Measurements from ENCODE around the gene IFIT1B. TPM values are rescaled to one million over a fixed set of nuclear protein-coding genes. Genes with fewer than 3 reads are reported as not detected.

The IFIT1B gene
- total RNA-seq, 2 experiments from 2014 or later = not detected

DNA sequence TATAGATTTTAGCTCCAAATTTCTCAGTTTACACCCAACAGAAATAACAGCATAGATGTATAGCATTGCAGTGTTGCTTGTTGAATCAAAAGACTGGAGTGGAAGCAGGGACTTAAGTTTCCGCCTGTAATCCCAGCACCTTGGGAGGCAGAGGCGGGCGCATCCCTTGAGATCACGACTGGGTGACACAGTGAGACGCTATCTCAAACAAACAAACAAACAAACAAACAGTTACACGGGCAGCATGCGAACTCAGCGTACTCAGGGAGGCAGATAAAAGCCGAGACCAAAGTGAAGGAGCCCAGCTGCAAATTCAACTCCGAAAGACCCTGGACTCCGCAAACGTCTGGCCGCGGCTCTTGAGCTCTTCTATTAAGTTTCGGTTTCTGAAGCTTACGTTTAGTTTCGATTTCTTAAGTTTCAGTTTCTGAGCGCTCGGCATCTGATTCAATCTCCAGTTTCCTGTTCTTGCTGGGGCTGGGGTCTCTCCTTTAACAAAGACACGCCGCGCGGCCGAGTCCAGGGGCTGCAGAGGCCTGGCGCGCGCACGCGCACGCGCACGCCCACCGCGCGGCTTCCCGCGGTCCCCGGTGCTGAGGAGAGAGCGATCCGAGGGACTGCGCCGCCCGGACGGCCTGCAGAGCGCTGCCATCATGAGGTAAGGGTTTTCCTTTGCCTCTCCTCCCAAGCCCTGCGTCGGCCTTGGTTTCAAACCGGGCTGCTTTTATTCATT lies 36.5 kb downstream of the IFIT1B start, which contains the start of gene IFIT5:
Gene IFIT5, plus strand, starts transcription at position 423 of the 733 bp plus-strand sequence. Its CDS starts 231 bp downstream, at position 654.
- Mint-ChIP-seq H3K4me3 (peak within 1 kb of the TSS; percentile 100), H3K9me3 (peaks cover 9% of the 10 kb centered on the region), H3K27me3 (no peaks in the 10 kb centered on the region), H3K27ac (peak within 1 kb of the TSS; percentile 98), H3K4me1 (peaks cover 40% of the 10 kb centered on the region), H3K36me3 (peaks cover 51% of the 10 kb centered on the region)
- DNase-seq = peak; percentile 82
- ATAC-seq (ENCODE audit: low read depth) = peak; percentile 75
- POLR2A ChIA-PET = interaction anchor here (0.6 to 6.9 kb wide), 19 partner anchors 8 to 1596 kb away, joined by 3 to 170 read pairs (median 8); partner anchors contain the start of genes ATAD1, FAS, IFIT1 and IFIT2

DNA sequence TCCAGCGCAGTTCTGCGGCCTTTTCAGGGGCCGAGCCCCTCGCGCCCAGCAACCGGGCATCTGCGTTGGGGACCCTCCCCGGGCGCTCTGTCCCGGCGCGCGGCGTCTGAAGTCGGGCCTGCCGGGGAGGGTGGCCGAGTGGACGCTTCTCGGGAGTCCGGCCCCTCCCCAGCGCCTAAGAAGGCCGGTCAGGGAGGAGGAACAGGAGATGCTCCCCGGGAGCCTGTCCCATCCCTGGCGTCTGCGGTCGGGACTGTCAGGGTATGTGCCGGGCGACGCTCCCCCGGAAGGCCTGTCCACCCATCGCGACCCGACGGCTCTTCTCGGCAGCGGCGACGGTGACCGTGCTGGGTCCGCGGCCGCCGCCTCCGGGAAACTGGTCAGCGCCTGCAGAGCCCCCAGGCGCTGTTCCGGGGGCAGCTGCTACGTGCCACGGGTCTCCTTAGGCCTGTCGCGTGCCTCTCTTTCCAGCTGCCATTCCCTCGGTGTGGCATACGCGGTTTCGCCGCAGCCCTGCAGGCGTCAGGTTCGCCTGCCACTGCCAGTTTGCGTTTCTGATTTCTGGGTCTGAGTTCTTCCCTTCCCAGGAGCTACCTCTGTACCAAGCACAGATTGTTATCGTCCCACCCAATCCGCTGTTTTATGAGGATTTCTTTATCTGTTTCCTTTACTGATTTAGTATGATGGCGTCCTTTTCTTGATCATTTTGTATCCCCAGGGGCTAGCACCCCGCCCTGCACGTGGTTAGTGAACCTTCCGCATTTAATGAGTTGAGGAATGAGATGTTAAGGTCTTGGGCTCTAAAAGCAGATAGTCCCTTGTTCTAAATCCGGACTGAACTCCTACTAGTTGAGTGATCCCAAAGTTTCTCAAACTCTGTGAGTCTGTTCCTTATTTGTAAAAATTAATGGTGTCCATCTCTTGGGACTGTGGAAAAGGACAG lies 37.3 kb downstream of the IFIT1B start:
- Mint-ChIP-seq H3K36me3 (peaks cover 45% of the 10 kb centered on the region), H3K27ac (peak overlapping the region; percentile 98), H3K9me3 (peaks cover 9% of the 10 kb centered on the region), H3K4me3 (peak overlapping the region; percentile 100), H3K4me1 (peaks cover 45% of the 10 kb centered on the region), H3K27me3 (no peaks in the 10 kb centered on the region)
- DNase-seq (no peak), ATAC-seq (ENCODE audit: low read depth) (peak; percentile 34)
- POLR2A ChIA-PET = interaction anchor here (0.8 to 6.9 kb wide), 14 partner anchors 9 to 1597 kb away, joined by 3 to 170 read pairs (median 8); partner anchors contain the start of genes ATAD1, IFIT1, IFIT2 and IFIT3

DNA sequence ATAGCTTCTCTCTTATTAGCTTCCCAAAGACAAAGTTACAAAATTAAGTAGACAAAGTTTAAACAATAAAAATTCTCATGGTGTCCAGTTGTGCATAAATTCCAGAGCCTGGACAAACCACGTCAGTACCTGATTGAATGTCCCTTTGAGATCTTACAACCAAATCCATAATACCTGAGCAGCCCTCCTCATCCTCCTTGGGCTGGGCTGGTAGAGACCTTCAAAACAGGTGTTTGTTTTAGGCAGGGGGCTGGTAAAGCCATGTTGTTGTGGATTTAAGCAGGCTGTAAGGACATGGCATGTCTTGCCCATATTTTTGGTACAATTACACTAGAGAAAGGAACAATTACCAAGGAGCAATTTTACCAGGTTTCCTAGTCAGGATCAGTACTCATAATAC lies 38.6 kb downstream of the IFIT1B start:
- DNase-seq = no peak

DNA sequence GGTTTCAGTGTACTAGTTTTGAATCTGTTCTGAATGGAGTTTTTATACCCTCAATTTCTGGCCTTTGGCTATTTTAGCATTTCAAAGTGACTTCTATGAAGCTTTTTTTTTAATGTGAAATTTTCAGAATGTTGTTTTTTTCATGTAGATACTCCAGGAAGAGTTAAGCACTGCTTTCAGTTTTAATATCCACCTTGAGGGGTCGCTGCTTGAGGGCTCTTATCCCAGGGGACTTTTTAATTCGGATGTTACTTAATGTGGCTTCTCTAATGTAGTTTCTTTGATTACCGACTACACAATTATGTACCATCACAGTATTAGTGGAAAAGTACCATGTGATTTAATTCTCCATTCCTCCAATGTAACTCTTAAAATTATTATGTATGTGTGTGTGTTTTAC lies 41.7 kb downstream of the IFIT1B start:
- Mint-ChIP-seq H3K4me1 (peaks cover 48% of the 10 kb centered on the region), H3K9me3 (no peaks in the 10 kb centered on the region), H3K36me3 (peaks cover 34% of the 10 kb centered on the region), H3K27me3 (no peaks in the 10 kb centered on the region), H3K4me3 (peak overlapping the region; percentile 71), H3K27ac (no peak overlapping the region)
- DNase-seq (no peak), ATAC-seq (ENCODE audit: low read depth) (no peak)
- POLR2A ChIA-PET = no interaction called here

More for the DNA sequence above, 38.6 kb downstream of the IFIT1B start:
- Mint-ChIP-seq H3K4me3 (peak overlapping the region; percentile 100), H3K36me3 (peaks cover 44% of the 10 kb centered on the region), H3K27ac (peak overlapping the region; percentile 98), H3K9me3 (peaks cover 6% of the 10 kb centered on the region), H3K27me3 (no peaks in the 10 kb centered on the region), H3K4me1 (peaks cover 50% of the 10 kb centered on the region)
- POLR2A ChIA-PET = interaction anchor here (1.0 to 6.9 kb wide), 3 partner anchors 24 to 284 kb away, joined by 3 to 170 read pairs (median 4); partner anchors contain the start of genes IFIT1, IFIT3 and KIF20B
- no peak for ATAC-seq (ENCODE audit: low read depth)

DNA sequence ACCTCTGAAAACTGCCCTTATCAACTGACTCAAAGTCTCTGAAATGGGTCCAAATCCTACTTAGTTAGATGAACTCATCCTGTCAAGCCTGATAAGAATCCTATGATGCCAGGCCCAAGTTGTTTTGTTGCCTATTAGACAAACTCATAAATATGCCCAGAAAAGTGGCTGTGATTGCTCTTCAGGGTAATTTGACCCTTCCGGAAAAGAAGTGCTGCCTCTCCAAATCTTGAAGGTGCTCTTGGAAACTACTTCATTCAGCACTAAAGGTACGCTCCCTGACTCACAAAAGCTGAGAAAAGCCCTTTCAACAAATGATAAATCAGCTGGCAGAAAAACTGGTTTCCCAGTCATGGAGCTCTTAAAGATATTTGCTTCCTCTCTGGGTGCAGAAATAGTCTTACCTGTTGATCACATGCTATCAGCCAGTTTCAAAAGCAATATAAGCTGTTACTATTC lies 43.2 kb downstream of the IFIT1B start:
- Mint-ChIP-seq H3K27ac (no peak overlapping the region), H3K9me3 (no peaks in the 10 kb centered on the region), H3K4me1 (peaks cover 43% of the 10 kb centered on the region), H3K36me3 (peaks cover 27% of the 10 kb centered on the region), H3K4me3 (no peak overlapping the region), H3K27me3 (no peaks in the 10 kb centered on the region)
- no peak for DNase-seq
- no peak for ATAC-seq (ENCODE audit: low read depth)
- POLR2A ChIA-PET = interaction anchor here (0.9 kb wide), 1 partner anchor 89 kb away, joined by 4 read pairs; no protein-coding TSS in a partner anchor

DNA sequence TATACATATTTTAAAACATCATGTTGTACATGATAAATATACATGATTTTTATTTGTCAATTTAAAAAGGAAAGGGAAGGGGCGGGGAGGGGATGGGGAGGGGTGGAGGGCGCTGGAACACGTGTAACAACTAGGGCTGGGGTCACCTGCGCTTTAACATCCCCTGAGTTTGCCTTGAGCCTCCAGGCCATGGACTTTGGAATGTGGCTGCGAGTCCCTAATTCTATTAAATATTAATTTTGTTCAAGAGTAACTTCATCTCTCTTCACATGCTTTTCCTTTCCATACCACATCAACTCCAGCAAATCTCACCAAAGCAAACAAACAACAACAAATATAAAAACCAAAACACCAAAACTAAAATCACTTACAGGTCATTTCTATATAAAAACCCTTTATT lies 47.1 kb downstream of the IFIT1B start:
- H3K36me3 Mint-ChIP-seq = peaks cover 13% of the 10 kb centered on the region
- H3K4me1 Mint-ChIP-seq = peaks cover 18% of the 10 kb centered on the region
- H3K27ac Mint-ChIP-seq = no peak overlapping the region
- H3K4me3 Mint-ChIP-seq = no peak overlapping the region
- POLR2A ChIA-PET = no interaction called here
- DNase-seq (no peak), ATAC-seq (ENCODE audit: low read depth) (no peak)
- H3K27me3 Mint-ChIP-seq = peaks cover 7% of the 10 kb centered on the region
- no peaks in the 10 kb centered on the region for H3K9me3 Mint-ChIP-seq

DNA sequence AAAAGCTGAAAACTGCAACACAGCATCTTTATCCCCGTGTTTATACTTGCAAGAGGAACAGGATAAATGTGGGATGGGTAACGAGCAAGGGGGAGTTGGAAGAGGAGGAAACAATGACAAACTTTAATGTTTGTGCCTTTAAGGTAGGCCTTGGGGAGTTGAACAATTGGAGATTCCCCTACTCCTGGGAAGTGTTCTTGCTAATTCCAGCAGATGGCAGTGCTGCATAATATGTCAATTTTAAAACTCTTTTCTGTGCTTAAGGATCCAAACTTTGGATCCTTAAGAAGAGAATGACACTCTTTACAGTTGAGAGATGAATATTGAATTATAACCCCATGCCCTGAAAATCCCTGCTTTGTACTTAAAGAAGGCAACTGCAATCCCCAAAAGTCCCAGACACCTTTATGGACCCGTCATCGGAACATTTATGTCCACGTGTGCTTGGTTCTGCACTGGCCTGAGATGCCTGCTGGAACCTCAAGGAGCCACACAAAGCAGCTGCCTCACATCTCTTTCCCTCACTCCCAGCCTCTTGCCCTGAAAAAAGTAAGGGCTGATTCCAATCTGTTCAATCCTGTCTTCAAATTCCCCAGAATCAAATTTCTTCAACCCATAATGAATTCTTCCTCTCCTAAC lies 48.5 kb downstream of the IFIT1B start:
- no peak for DNase-seq
- Mint-ChIP-seq H3K27me3 (peaks cover 12% of the 10 kb centered on the region), H3K4me1 (peaks cover 7% of the 10 kb centered on the region), H3K27ac (no peak overlapping the region), H3K4me3 (no peak overlapping the region), H3K36me3 (peaks cover under 1% of the 10 kb centered on the region), H3K9me3 (no peaks in the 10 kb centered on the region)
- ATAC-seq (ENCODE audit: low read depth) = peak; percentile 45
- POLR2A ChIA-PET = no interaction called here

DNA sequence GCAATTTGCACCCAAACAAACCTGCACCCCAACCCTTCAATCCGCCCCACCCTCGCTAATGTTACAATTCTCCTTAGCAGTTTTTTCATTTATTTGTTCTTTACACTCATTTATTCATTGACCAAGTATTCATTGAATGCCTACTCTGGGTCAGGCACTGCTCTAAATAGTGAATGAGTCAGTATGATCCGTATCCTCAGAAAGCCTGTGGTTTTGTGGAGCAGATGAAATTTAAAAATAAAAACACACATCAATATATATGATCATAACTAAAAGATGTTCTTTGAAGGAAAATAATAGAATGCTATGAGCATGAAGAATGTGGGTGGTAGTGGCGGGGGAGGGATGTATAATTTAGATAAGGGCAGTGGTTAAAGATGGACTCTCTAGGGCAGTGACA lies 49.8 kb downstream of the IFIT1B start:
- peaks cover 20% of the 10 kb centered on the region for H3K27me3 Mint-ChIP-seq
- no peak for ATAC-seq (ENCODE audit: low read depth)
- H3K4me3 Mint-ChIP-seq = no peak overlapping the region
- no peaks in the 10 kb centered on the region for H3K36me3 Mint-ChIP-seq
- H3K27ac Mint-ChIP-seq = no peak overlapping the region
- peaks cover 3% of the 10 kb centered on the region for H3K4me1 Mint-ChIP-seq
- DNase-seq = no peak
- POLR2A ChIA-PET = no interaction called here
- H3K9me3 Mint-ChIP-seq = no peaks in the 10 kb centered on the region

DNA sequence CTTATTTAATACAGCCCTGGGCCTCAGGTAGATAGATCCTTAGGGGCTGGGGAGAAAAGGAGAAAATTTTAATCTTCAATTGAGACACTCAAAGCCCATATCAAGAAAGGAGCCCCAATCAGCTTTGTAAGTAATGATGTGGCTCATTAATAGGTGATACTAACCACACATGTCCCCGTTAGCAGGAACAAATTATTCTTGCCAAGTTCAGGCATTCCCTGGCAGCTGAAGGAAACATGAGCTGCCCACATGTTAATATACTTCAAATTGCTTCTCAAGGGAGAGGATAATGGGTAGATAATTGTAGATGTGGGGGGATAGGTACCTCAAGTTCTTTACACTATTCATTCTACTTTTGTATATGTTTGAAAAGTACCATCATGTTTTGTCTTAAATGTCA lies 51.0 kb downstream of the IFIT1B start:
- Mint-ChIP-seq H3K27me3 (peaks cover 24% of the 10 kb centered on the region), H3K27ac (no peak overlapping the region), H3K4me3 (no peak overlapping the region), H3K36me3 (no peaks in the 10 kb centered on the region), H3K4me1 (no peaks in the 10 kb centered on the region), H3K9me3 (no peaks in the 10 kb centered on the region)
- POLR2A ChIA-PET = no interaction called here
- no peak for ATAC-seq (ENCODE audit: low read depth)
- DNase-seq = no peak

DNA sequence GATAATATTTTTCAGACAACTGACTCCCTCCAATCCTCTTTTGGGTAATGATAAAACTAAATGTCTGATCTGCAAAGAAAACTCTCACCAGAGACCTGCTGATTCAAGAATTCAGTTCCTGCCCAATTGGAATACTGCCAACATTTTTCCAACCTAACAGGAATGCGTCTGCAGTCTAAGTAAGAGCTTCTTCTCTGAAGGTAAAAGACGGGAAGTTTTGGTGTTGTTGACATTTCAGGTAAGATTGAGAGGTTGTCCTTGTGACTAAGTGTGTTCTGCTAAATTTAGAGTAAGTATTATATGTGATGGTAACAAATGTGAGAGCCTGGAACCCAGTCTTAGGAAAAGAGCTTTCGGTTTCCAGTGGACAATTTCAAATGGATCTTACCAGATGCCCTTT lies 54.1 kb downstream of the IFIT1B start:
- DNase-seq = no peak
- no peak overlapping the region for H3K4me3 Mint-ChIP-seq
- H3K27ac Mint-ChIP-seq = no peak overlapping the region
- no peak for ATAC-seq (ENCODE audit: low read depth)
- no peaks in the 10 kb centered on the region for H3K9me3 Mint-ChIP-seq
- peaks cover 36% of the 10 kb centered on the region for H3K27me3 Mint-ChIP-seq
- no peaks in the 10 kb centered on the region for H3K36me3 Mint-ChIP-seq
- POLR2A ChIA-PET = no interaction called here
- H3K4me1 Mint-ChIP-seq = no peaks in the 10 kb centered on the region
